ENCODE results near the gene TFEC.

- no peak for TF ChIP-seq POLR2A (IDR thresholded peaks at IDR 0.05; ENCODE audit: low read depth, low read length)
- TF ChIP-seq TAF1 (IDR thresholded peaks at IDR 0.05; ENCODE audit: borderline replicate concordance, low read depth, low read length) = no peak
Measured at GRCh38 chr7:116064179-116064578, 33.6 kb upstream of the TFEC start.

Measured in GM12892 (cell line).